ENCODE data around the gene ESYT1.
A peak's percentile ranks its signal among the peaks of the same experiment; 100 is the strongest.

Gene ESYT1

DNA sequence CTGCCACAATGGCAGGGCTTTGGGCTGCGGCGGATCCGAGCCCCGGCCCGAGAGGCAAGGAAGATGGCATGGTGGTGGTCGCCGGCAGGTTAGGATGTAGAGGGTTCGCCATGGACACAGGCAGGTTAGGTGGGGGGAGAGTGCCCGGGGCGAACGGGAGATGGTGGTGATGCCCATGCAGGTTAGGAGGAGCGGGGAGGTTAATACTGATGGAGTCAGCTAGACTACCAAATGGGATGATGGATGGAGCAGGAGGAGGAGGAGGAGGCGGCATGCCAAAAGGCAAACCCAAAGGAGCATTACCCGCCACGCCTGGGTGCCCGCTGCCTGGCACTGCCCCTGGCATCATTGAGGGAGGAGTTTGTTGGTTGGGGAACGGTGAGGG, 36.3 kb downstream of the ESYT1 start:
- no peak overlapping the region for H3K27ac ChIP-seq (ENCODE audit: low read depth, low read length, severe bottlenecking)

DNA sequence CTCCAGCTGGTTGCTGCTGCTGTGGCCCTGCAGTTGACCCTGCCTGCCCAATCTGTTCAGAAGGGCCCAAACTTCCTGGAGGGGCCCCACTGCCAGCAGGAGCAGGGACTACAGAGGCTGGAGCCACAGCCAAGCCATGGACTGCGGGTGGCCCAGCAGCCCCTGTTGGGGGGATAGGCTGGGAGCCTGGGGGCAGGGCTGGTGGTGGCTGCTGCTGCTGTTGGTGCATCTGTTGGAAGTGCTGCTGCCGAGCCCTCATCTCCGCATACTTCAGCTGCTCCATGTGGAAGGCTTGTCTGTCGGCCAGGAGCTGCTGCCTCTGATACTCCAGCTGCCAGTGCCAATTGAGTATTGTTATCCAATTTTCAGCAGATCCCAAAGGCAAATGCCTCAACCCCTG, 37.3 kb downstream of the ESYT1 start:
- Histone ChIP-seq H3K9me3 (ENCODE audit: control insufficient read depth, low read length) (no peaks in the 10 kb centered on the region), H3K4me3 (ENCODE audit: extremely low read depth, insufficient read depth, low read length, poor library complexity, severe bottlenecking) (no peak overlapping the region), H3K27ac (ENCODE audit: low read depth, low read length, severe bottlenecking) (no peak overlapping the region), H3K36me3 (ENCODE audit: control insufficient read depth, insufficient read depth, low read length) (peaks cover 93% of the 10 kb centered on the region), H3K4me1 (ENCODE audit: control insufficient read depth, insufficient read depth, low read length, poor library complexity, severe bottlenecking) (peaks cover 14% of the 10 kb centered on the region)
- 90 to 96% methylated on average over 3 to 4 of the region's 4 CpGs for WGBS, 2 experiments (ENCODE audit: insufficient coverage in 2 of 2)

More for the DNA sequence above, 36.3 kb downstream of the ESYT1 start:
- WGBS, 2 experiments (ENCODE audit: insufficient coverage in 2 of 2) = 97 to 98% methylated on average over 9 to 16 of the region's 17 CpGs
- peaks cover 18% of the 10 kb centered on the region for H3K4me1 ChIP-seq (ENCODE audit: control insufficient read depth, insufficient read depth, low read length, poor library complexity, severe bottlenecking)
- no peaks in the 10 kb centered on the region for H3K9me3 ChIP-seq (ENCODE audit: control insufficient read depth, low read length)
- no peak overlapping the region for H3K4me3 ChIP-seq (ENCODE audit: extremely low read depth, insufficient read depth, low read length, poor library complexity, severe bottlenecking)
- peaks cover 93% of the 10 kb centered on the region for H3K36me3 ChIP-seq (ENCODE audit: control insufficient read depth, insufficient read depth, low read length)

DNA sequence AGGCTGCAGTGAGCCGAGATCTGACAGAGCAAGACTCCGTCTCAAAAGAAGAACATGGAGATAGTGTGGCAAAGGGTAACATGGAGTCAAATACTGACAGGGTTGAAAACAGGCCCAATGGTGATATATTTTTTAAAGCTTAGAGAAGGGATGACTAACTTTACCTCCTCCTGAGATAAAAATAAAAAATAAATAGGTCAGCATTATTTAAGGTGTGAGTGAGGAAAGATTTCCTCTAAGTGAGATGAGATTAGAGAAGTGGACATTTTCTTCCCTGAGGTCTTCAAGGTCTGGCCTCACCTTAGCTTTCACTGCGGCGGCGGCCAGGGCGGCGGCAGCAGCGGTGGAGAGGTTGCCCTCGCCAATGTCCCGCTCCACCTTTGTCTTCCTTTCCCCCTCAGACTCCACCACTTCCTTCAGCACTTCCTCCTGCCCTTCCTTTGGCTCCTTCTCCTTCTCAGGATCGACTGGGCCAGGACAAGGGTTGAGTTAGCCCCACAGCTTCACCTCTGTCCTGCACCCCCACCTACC, 41.2 kb downstream of the ESYT1 start:
- H3K36me3 ChIP-seq (ENCODE audit: control insufficient read depth, insufficient read depth, low read length) = peaks cover 92% of the 10 kb centered on the region
- no peaks in the 10 kb centered on the region for H3K4me1 ChIP-seq (ENCODE audit: control insufficient read depth, insufficient read depth, low read length, poor library complexity, severe bottlenecking)
- H3K9me3 ChIP-seq (ENCODE audit: control insufficient read depth, low read length) = no peaks in the 10 kb centered on the region
- WGBS, 2 experiments (ENCODE audit: insufficient coverage in 2 of 2) = 93 to 94% methylated on average over 10 to 11 of the region's 11 CpGs
- no peak overlapping the region for H3K4me3 ChIP-seq (ENCODE audit: extremely low read depth, insufficient read depth, low read length, poor library complexity, severe bottlenecking)
- H3K27ac ChIP-seq (ENCODE audit: low read depth, low read length, severe bottlenecking) = no peak overlapping the region

DNA sequence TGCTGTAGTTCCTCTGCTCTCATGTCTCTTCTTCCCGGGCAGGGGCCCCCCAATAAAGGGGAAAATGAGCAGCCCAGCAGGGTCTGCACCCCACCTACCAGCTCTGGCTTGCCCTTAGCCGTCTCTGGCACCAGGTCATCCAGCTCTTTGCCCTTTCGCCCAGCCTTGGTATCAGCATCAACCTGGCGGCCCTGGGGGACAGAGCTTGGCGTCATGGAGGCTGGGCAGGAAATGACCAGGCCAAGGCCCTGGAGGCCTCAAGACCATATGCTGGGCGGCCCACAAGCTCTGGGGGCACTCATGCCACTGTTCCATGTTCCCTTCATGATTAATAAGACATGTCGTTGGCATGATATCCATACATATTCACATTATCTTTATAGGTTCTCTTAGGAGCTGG, 44.8 kb downstream of the ESYT1 start:
- peaks cover 92% of the 10 kb centered on the region for H3K36me3 ChIP-seq (ENCODE audit: control insufficient read depth, insufficient read depth, low read length)

DNA sequence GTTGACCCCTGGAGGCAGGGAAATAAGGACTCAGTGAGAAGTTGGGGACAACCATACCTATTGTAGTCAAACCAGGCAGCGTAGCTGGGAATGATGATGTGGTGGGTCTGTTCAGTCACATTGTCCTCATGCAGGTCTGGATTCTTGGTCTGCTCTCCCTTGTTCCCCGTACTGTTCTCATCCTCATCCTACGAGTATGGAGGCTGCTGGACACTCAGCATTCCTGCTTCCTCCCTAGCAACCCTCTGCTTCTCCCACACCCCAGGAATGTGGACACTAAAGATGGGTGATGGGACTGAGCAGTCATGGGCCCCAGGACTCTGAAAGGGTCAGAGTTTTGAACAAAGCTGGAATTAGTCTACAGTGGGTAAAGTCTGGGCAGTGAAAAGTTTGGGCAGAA, 50.3 kb downstream of the ESYT1 start:
- Histone ChIP-seq H3K36me3 (ENCODE audit: control insufficient read depth, insufficient read depth, low read length) (peaks cover 90% of the 10 kb centered on the region), H3K4me1 (ENCODE audit: control insufficient read depth, insufficient read depth, low read length, poor library complexity, severe bottlenecking) (no peaks in the 10 kb centered on the region), H3K9me3 (ENCODE audit: control insufficient read depth, low read length) (no peaks in the 10 kb centered on the region), H3K27ac (ENCODE audit: low read depth, low read length, severe bottlenecking) (no peak overlapping the region), H3K4me3 (ENCODE audit: extremely low read depth, insufficient read depth, low read length, poor library complexity, severe bottlenecking) (no peak overlapping the region)
- 92% methylated on average over 2 of the region's 3 CpGs; no CpG with 5 or more reads in 1 of the 2 experiments for WGBS, 2 experiments (ENCODE audit: insufficient coverage in 2 of 2)

More for the DNA sequence above, 44.8 kb downstream of the ESYT1 start:
- H3K27ac ChIP-seq (ENCODE audit: low read depth, low read length, severe bottlenecking) = no peak overlapping the region
- no peaks in the 10 kb centered on the region for H3K9me3 ChIP-seq (ENCODE audit: control insufficient read depth, low read length)
- 93% methylated on average over 5 to 7 of the region's 7 CpGs for WGBS, 2 experiments (ENCODE audit: insufficient coverage in 2 of 2)
- H3K4me1 ChIP-seq (ENCODE audit: control insufficient read depth, insufficient read depth, low read length, poor library complexity, severe bottlenecking) = no peaks in the 10 kb centered on the region
- no peak overlapping the region for H3K4me3 ChIP-seq (ENCODE audit: extremely low read depth, insufficient read depth, low read length, poor library complexity, severe bottlenecking)

DNA sequence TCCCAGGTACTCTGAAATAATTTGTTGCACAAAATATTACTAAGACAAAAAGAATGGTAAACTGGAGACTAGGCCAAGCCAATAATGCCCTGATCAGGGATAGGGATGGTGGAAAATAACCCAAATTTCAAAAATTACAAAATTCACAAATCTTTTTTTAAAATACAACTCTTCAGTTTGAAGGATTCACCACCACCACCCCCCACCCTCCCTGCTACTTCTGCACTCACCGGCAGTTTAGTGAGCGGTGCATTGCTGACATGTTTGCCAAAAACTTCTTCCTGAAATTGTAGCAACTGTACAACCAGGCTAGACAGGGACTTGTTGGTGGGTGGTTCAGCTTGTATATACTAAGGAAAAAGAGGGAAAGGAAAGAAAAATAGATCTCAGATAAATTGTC, 58.9 kb downstream of the ESYT1 start:
- 100% methylated on average over 2 of the region's 2 CpGs; no CpG with 5 or more reads in 1 of the 2 experiments for WGBS, 2 experiments (ENCODE audit: insufficient coverage in 2 of 2)
- Histone ChIP-seq H3K36me3 (ENCODE audit: control insufficient read depth, insufficient read depth, low read length) (peaks cover 55% of the 10 kb centered on the region), H3K27ac (ENCODE audit: low read depth, low read length, severe bottlenecking) (no peak overlapping the region), H3K9me3 (ENCODE audit: control insufficient read depth, low read length) (no peaks in the 10 kb centered on the region), H3K4me3 (ENCODE audit: extremely low read depth, insufficient read depth, low read length, poor library complexity, severe bottlenecking) (no peak overlapping the region), H3K4me1 (ENCODE audit: control insufficient read depth, insufficient read depth, low read length, poor library complexity, severe bottlenecking) (peaks cover 10% of the 10 kb centered on the region)

DNA sequence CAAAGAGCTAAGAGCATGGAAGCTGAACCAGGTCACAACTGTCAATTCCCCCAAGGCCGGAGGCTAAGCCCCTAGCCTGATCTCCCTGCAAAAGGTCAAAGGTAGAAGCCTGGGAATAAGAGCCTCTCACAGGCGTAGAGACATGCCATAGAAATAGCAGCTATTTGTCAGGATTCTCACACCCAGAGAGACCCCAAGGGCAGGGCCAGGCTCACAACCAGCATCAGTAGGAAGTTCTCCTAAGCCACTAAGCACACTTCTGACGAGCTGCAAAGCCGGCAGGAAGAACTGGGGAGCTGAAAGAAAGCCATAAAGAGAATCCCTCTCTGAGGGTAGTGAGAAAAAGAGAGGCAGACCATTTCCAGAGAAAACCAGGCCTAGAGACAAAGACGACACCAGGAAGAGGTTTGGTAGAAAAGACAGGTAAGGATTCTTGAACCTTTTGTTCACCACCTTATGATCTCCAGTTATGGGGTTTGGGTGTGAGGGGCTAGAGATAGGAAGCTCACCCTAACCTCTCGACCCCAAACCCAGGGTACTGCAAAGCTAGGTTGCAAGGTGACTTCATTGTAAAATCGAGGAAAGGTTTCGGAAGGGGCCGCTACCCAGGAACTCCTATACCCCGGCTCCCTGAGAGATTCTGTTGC, 60.2 kb downstream of the ESYT1 start:
- peaks cover 44% of the 10 kb centered on the region for H3K36me3 ChIP-seq (ENCODE audit: control insufficient read depth, insufficient read depth, low read length)
- 20 to 24% methylated on average over 6 to 8 of the region's 10 CpGs for WGBS, 2 experiments (ENCODE audit: insufficient coverage in 2 of 2)
- peaks cover 1% of the 10 kb centered on the region for H3K9me3 ChIP-seq (ENCODE audit: control insufficient read depth, low read length)
- peak overlapping the region; percentile 89 for H3K4me3 ChIP-seq (ENCODE audit: extremely low read depth, insufficient read depth, low read length, poor library complexity, severe bottlenecking)
- peaks cover 10% of the 10 kb centered on the region for H3K4me1 ChIP-seq (ENCODE audit: control insufficient read depth, insufficient read depth, low read length, poor library complexity, severe bottlenecking)
- H3K27ac ChIP-seq (ENCODE audit: low read depth, low read length, severe bottlenecking) = peak overlapping the region; percentile 81

DNA sequence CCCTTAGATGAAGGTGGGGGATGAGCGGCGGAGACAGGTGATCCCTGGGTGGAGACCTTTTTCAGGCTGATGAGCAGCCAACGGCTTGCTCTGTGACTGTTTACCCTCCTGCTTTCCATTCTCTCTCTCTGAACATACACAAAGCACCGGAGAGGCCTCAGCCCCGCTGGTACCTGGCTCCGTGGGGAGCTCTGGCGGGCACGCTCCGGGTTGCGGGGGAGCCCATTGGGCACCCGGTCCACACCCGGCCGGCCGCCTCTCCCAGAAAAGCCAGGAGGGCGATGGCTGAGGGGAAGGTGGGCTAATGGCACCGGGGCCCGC, 60.7 kb downstream of the ESYT1 start:
- Histone ChIP-seq H3K4me3 (ENCODE audit: extremely low read depth, insufficient read depth, low read length, poor library complexity, severe bottlenecking) (peak overlapping the region; percentile 89), H3K36me3 (ENCODE audit: control insufficient read depth, insufficient read depth, low read length) (peaks cover 39% of the 10 kb centered on the region), H3K9me3 (ENCODE audit: control insufficient read depth, low read length) (peaks cover 4% of the 10 kb centered on the region), H3K4me1 (ENCODE audit: control insufficient read depth, insufficient read depth, low read length, poor library complexity, severe bottlenecking) (peaks cover 10% of the 10 kb centered on the region), H3K27ac (ENCODE audit: low read depth, low read length, severe bottlenecking) (peak overlapping the region; percentile 81)
- WGBS, 2 experiments (ENCODE audit: insufficient coverage in 2 of 2) = 0 to 1% methylated on average over 11 to 12 of the region's 17 CpGs

DNA sequence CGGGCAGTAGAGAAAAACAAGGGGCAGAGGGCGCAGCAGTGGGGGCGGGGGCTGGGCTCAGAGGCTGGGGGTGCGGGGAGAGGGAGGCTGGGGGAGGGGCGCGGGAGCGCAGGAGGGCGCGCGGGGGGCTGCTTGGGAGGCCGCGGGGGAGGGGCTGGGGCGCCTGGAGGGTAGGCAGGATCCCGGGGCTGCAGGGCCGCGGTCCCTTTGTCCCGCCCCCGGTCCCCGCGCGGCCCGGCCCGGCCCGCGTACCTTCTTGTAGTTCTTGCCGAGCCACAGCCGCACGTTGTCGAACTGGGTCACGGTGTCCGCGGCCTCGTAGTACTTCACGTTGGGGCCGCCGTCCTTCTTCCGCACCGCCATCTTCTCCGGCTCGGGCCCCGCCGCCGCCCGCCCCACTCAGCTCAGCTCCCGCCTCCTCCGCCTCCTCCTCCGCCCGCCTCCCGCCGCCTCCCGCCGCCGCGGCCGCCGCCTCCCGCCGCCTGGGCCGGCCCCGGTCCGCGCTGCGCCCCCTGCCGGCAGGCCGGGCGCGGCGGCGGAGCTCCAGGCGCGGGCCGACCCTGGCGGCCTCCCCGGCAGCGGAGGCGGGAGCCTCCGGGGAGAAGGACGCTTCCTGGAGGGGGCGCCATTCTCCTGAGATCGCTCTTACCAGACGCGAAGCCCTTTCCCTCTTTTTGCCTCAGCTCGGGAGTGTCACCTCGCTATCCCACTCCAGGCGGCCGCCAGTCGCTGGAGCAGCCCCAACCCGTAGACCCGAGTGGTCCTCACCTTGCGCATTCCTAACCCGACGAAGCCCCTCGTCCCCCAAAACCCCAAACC, 61.2 kb downstream of the ESYT1 start, which contains the start of gene SMARCC2:
TSS of gene SMARCC2 (minus strand) at position 385 of the 819 bp plus-strand sequence. CDS start at position 363, 22 bp downstream.
- peaks cover 33% of the 10 kb centered on the region for H3K36me3 ChIP-seq (ENCODE audit: control insufficient read depth, insufficient read depth, low read length)
- H3K4me1 ChIP-seq (ENCODE audit: control insufficient read depth, insufficient read depth, low read length, poor library complexity, severe bottlenecking) = peaks cover 10% of the 10 kb centered on the region
- H3K9me3 ChIP-seq (ENCODE audit: control insufficient read depth, low read length) = peaks cover 4% of the 10 kb centered on the region
- 0% methylated on average over 51 to 73 of the region's 93 CpGs for WGBS, 2 experiments (ENCODE audit: insufficient coverage in 2 of 2)
- H3K4me3 ChIP-seq (ENCODE audit: extremely low read depth, insufficient read depth, low read length, poor library complexity, severe bottlenecking) = peak within 1 kb of the TSS; percentile 89
- H3K27ac ChIP-seq (ENCODE audit: low read depth, low read length, severe bottlenecking) = peak within 1 kb of the TSS; percentile 81

DNA sequence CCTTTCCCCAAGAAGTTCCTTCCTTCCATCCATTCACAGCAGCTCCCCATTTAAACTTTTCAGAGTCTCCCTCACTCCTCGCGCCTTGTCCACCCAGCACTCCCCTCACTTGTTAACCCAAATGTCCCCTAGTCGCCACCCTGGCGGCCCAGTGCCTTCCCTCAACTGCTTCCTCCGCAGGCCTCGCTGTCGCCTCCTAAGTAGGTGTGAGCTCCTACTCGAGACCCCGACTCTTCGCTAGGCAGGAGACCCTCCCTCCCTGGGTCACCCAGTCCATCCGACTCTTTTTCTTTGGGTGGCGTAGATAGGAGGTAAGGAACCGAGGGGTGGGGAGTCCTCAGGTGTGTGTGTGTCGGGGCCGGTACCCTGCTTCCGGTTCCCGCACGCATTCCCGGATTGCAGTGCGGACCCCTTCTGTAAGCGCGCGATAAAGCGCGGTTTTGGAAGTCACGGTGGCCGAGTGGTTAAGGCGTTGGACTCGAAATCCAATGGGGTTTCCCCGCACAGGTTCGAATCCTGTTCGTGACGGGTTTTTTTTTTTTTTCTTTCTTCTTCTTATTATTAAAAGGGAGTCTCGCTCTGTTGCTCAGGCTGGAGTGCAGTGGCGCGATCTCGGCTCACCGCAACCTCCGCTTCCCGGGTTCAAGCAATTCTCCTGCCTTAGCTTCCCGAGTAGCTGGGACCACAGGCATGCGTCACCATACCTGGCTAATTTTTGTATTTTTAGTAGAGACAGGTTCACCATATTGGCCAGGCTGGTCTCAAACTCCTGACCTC, 62.0 kb downstream of the ESYT1 start:
- Histone ChIP-seq H3K36me3 (ENCODE audit: control insufficient read depth, insufficient read depth, low read length) (peaks cover 25% of the 10 kb centered on the region), H3K4me1 (ENCODE audit: control insufficient read depth, insufficient read depth, low read length, poor library complexity, severe bottlenecking) (peaks cover 10% of the 10 kb centered on the region), H3K9me3 (ENCODE audit: control insufficient read depth, low read length) (peaks cover 4% of the 10 kb centered on the region), H3K27ac (ENCODE audit: low read depth, low read length, severe bottlenecking) (peak overlapping the region; percentile 57), H3K4me3 (ENCODE audit: extremely low read depth, insufficient read depth, low read length, poor library complexity, severe bottlenecking) (peak overlapping the region; percentile 89)
- WGBS, 2 experiments (ENCODE audit: insufficient coverage in 2 of 2) = 4 to 6% methylated on average over 14 to 28 of the region's 42 CpGs
